Measurements from ENCODE around the gene MRRF.

Gene MRRF

GRCh38 chr9:122225312-122226141 is 39.2 kb upstream of the MRRF start:
- H3K4me3 ChIP-seq (ENCODE audit: low read depth, low read length), result no peak overlapping the region
- TF ChIP-seq CTCF (IDR thresholded peaks at IDR 0.05; ENCODE audit: control insufficient read depth, extremely low read depth, insufficient read depth), result no peak
- no peak for DNase-seq (ENCODE audit: low read depth)

- no peak overlapping the region for H3K4me3 ChIP-seq (ENCODE audit: low read depth, low read length)
- no peak for TF ChIP-seq CTCF (IDR thresholded peaks at IDR 0.05; ENCODE audit: control insufficient read depth, extremely low read depth, insufficient read depth)
- DNase-seq (ENCODE audit: low read depth), result no peak
Measured at GRCh38 chr9:122226142-122226757, 38.4 kb upstream of the MRRF start.

- no peak for TF ChIP-seq CTCF (IDR thresholded peaks at IDR 0.05; ENCODE audit: control insufficient read depth, extremely low read depth, insufficient read depth)
- DNase-seq (ENCODE audit: low read depth), result no peak
- H3K4me3 ChIP-seq (ENCODE audit: low read depth, low read length), result no peak overlapping the region
Measured at GRCh38 chr9:122226758-122227574, 37.7 kb upstream of the MRRF start.

- H3K4me3 ChIP-seq (ENCODE audit: low read depth, low read length), result no peak overlapping the region
- DNase-seq (ENCODE audit: low read depth), result no peak
- no peak for TF ChIP-seq CTCF (IDR thresholded peaks at IDR 0.05; ENCODE audit: control insufficient read depth, extremely low read depth, insufficient read depth)
Measured at GRCh38 chr9:122227575-122227900, 37.1 kb upstream of the MRRF start.

- 0 out of 2 replicates have a peak overlapping the region, but pooled peaks have one; percentile 18 for H3K4me3 ChIP-seq (ENCODE audit: low read depth, low read length)
- DNase-seq (ENCODE audit: low read depth), result no peak
- TF ChIP-seq CTCF (IDR thresholded peaks at IDR 0.05; ENCODE audit: control insufficient read depth, extremely low read depth, insufficient read depth), result no peak
Measured at GRCh38 chr9:122228191-122228567, 36.5 kb upstream of the MRRF start.

- TF ChIP-seq CTCF (IDR thresholded peaks at IDR 0.05; ENCODE audit: control insufficient read depth, extremely low read depth, insufficient read depth), result no peak
- 0 out of 2 replicates have a peak within 1 kb of the TSS, but pooled peaks have one; percentile 18 for H3K4me3 ChIP-seq (ENCODE audit: low read depth, low read length)
- DNase-seq (ENCODE audit: low read depth), result no peak
Measured at GRCh38 chr9:122228568-122229484, 35.9 kb upstream of the MRRF start, which contains the start of gene LHX6. Gene LHX6, minus strand, starts transcription at chr9:122228957. Its CDS starts 217 bp downstream, at chr9:122228740.

Data from LNCaP clone FGC (cell line).